ENCODE data around the gene TMEM108. TPM values are rescaled to one million over a fixed set of nuclear protein-coding genes. Genes with fewer than 3 reads are reported as not detected.
A peak's percentile ranks its signal among the peaks of the same experiment; 100 is the strongest.

Gene TMEM108
- total RNA-seq, 5 donors from 2014 or later (not counting 1 experiment from before 2014, with no cell fraction given) = 0.96 TPM; not detected in 4

- POLR2A ChIA-PET = no interaction called here
- Mint-ChIP-seq H3K9me3 (no peaks in the 10 kb centered on the region), H3K27me3 (peaks cover 0 to 7% of the 10 kb centered on the region in 2 donors), H3K4me1 (peaks cover 0 to 9% (median 0%) of the 10 kb centered on the region in 3 donors), H3K4me3 (no peak overlapping the region), H3K27ac (no peak overlapping the region), H3K36me3 (no peaks in the 10 kb centered on the region)
- H3K36me3 ChIP-seq (ENCODE audit: control insufficient read depth in 2 of 2, extremely low read depth in 1 of 2, insufficient read depth in 1 of 2, low read length in 1 of 2) = no peaks in the 10 kb centered on the region
- ATAC-seq (replicated peaks in 1 of 4) (no peak), DNase-seq (no peak)
- CTCF ChIA-PET = no interaction called here
- H3K4me3 ChIP-seq (ENCODE audit: control insufficient read depth in 1 of 2, extremely low read depth in 1 of 2, low read length in 1 of 2) = no peak overlapping the region
- H3K4me1 ChIP-seq (ENCODE audit: control insufficient read depth in 1 of 2, extremely low read depth in 1 of 2, insufficient read depth in 2 of 2, low read length in 2 of 2) = no peaks in the 10 kb centered on the region
- H3K27ac ChIP-seq (ENCODE audit: low read length) = no peak overlapping the region
- H3K27me3 ChIP-seq (replicated peaks in 1 of 2; ENCODE audit: control insufficient read depth in 2 of 2, extremely low read depth in 1 of 2, insufficient read depth in 2 of 2, low read length in 1 of 2) = no peaks in the 10 kb centered on the region
- H3K9me3 ChIP-seq = no peaks in the 10 kb centered on the region
Observed at GRCh38 chr3:133429063-133429462, 390.9 kb downstream of the TMEM108 start.

GRCh38 chr3:133439563-133439962 lies 401.4 kb downstream of the TMEM108 start:
- ChIA-PET POLR2A (no interaction called here), CTCF (no interaction called here)
- 100% methylated on average over 1 of the region's 2 CpGs for WGBS (ENCODE audit: insufficient coverage)
- peaks cover 2 to 20% of the 10 kb centered on the region in 2 experiments for H3K4me1 ChIP-seq (ENCODE audit: control insufficient read depth in 1 of 2, extremely low read depth in 1 of 2, insufficient read depth in 2 of 2, low read length in 2 of 2)
- H3K27me3 ChIP-seq (replicated peaks in 1 of 2; ENCODE audit: control insufficient read depth in 2 of 2, extremely low read depth in 1 of 2, insufficient read depth in 2 of 2, low read length in 1 of 2) = no peaks in the 10 kb centered on the region
- Mint-ChIP-seq H3K9me3 (peaks cover 4 to 8% (median 8%) of the 10 kb centered on the region in 3 donors), H3K4me3 (peak overlapping the region in 1 of 3 donors; percentile 25), H3K27me3 (no peaks in the 10 kb centered on the region), H3K36me3 (peaks cover 8% of the 10 kb centered on the region), H3K4me1 (peaks cover 18 to 33% (median 27%) of the 10 kb centered on the region in 3 donors), H3K27ac (peak overlapping the region in 1 of 2 donors; percentile 2)
- no peak overlapping the region for H3K27ac ChIP-seq (ENCODE audit: low read length)
- no peaks in the 10 kb centered on the region for H3K9me3 ChIP-seq
- ATAC-seq (replicated peaks in 1 of 4) (no peak), DNase-seq (no peak)
- no peaks in the 10 kb centered on the region for H3K36me3 ChIP-seq (ENCODE audit: control insufficient read depth in 2 of 2, extremely low read depth in 1 of 2, insufficient read depth in 1 of 2, low read length in 1 of 2)
- H3K4me3 ChIP-seq (ENCODE audit: control insufficient read depth in 1 of 2, extremely low read depth in 1 of 2, low read length in 1 of 2) = no peak overlapping the region

- no peak overlapping the region for H3K27ac Mint-ChIP-seq
- CTCF ChIA-PET = no interaction called here
- peaks cover 8% of the 10 kb centered on the region for H3K36me3 Mint-ChIP-seq
- no peaks in the 10 kb centered on the region for H3K27me3 Mint-ChIP-seq
- Histone ChIP-seq H3K4me1 (ENCODE audit: control insufficient read depth in 1 of 2, extremely low read depth in 1 of 2, insufficient read depth in 2 of 2, low read length in 2 of 2) (peaks cover 2 to 20% of the 10 kb centered on the region in 2 experiments), H3K36me3 (ENCODE audit: control insufficient read depth in 2 of 2, extremely low read depth in 1 of 2, insufficient read depth in 1 of 2, low read length in 1 of 2) (no peaks in the 10 kb centered on the region), H3K4me3 (ENCODE audit: control insufficient read depth in 1 of 2, extremely low read depth in 1 of 2, low read length in 1 of 2) (no peak overlapping the region), H3K27ac (ENCODE audit: low read length) (no peak overlapping the region), H3K27me3 (replicated peaks in 1 of 2; ENCODE audit: control insufficient read depth in 2 of 2, extremely low read depth in 1 of 2, insufficient read depth in 2 of 2, low read length in 1 of 2) (no peaks in the 10 kb centered on the region), H3K9me3 (no peaks in the 10 kb centered on the region)
- 86% methylated on average over 1 of the region's 2 CpGs for WGBS (ENCODE audit: insufficient coverage)
- H3K9me3 Mint-ChIP-seq = peaks cover 4 to 8% (median 8%) of the 10 kb centered on the region in 3 donors
- H3K4me1 Mint-ChIP-seq = peaks cover 23 to 33% (median 27%) of the 10 kb centered on the region in 3 donors
- POLR2A ChIA-PET = no interaction called here
- no peak for DNase-seq
- ATAC-seq (replicated peaks in 1 of 4) = no peak
- no peak overlapping the region for H3K4me3 Mint-ChIP-seq
Observed at GRCh38 chr3:133440652-133441051, 402.5 kb downstream of the TMEM108 start.

- Histone ChIP-seq H3K4me3 (ENCODE audit: control insufficient read depth in 1 of 2, extremely low read depth in 1 of 2, low read length in 1 of 2) (peak overlapping the region; percentile 32 to 49), H3K4me1 (ENCODE audit: control insufficient read depth in 1 of 2, extremely low read depth in 1 of 2, insufficient read depth in 2 of 2, low read length in 2 of 2) (peaks cover 2 to 20% of the 10 kb centered on the region in 2 experiments), H3K27me3 (replicated peaks in 1 of 2; ENCODE audit: control insufficient read depth in 2 of 2, extremely low read depth in 1 of 2, insufficient read depth in 2 of 2, low read length in 1 of 2) (no peaks in the 10 kb centered on the region), H3K36me3 (ENCODE audit: control insufficient read depth in 2 of 2, extremely low read depth in 1 of 2, insufficient read depth in 1 of 2, low read length in 1 of 2) (no peaks in the 10 kb centered on the region), H3K27ac (ENCODE audit: low read length) (peak overlapping the region; percentile 70), H3K9me3 (no peaks in the 10 kb centered on the region)
- H3K9me3 Mint-ChIP-seq = peaks cover 4 to 8% (median 8%) of the 10 kb centered on the region in 3 donors
- ChIA-PET CTCF (no interaction called here), POLR2A (interaction anchor here in 1 of 2 donors (0.6 to 1.3 kb wide), 2 partner anchors 10 to 11 kb away, joined by 4 read pairs; no protein-coding TSS in a partner anchor)
- peaks cover 8% of the 10 kb centered on the region for H3K36me3 Mint-ChIP-seq
- 45% methylated on average over 1 of the region's 3 CpGs for WGBS (ENCODE audit: insufficient coverage)
- H3K4me1 Mint-ChIP-seq = peaks cover 23 to 36% (median 27%) of the 10 kb centered on the region in 3 donors
- ATAC-seq (replicated peaks in 1 of 4) (peak; percentile 68 to 81 (median 81)), DNase-seq (peak in 5 of 35 experiments; percentile 9 to 37 (median 17))
- H3K27me3 Mint-ChIP-seq = no peaks in the 10 kb centered on the region
- peak overlapping the region; percentile 90 to 98 for H3K27ac Mint-ChIP-seq
- H3K4me3 Mint-ChIP-seq = peak overlapping the region; percentile 73 to 79 (median 75)
Observed at GRCh38 chr3:133441867-133442270, 403.7 kb downstream of the TMEM108 start.

- ChIA-PET POLR2A (interaction anchor here in 1 of 2 donors (1.3 kb wide), 1 partner anchor 10 kb away, joined by 4 read pairs; no protein-coding TSS in a partner anchor), CTCF (no interaction called here)
- ATAC-seq (replicated peaks in 1 of 4) (peak in 1 of 4 experiments; percentile 7), DNase-seq (no peak)
- H3K9me3 ChIP-seq = no peaks in the 10 kb centered on the region
- H3K9me3 Mint-ChIP-seq = peaks cover 4 to 8% (median 8%) of the 10 kb centered on the region in 3 donors
- H3K4me3 Mint-ChIP-seq = peak overlapping the region; percentile 73 to 79 (median 75)
- no peaks in the 10 kb centered on the region for H3K27me3 Mint-ChIP-seq
- H3K27me3 ChIP-seq (replicated peaks in 1 of 2; ENCODE audit: control insufficient read depth in 2 of 2, extremely low read depth in 1 of 2, insufficient read depth in 2 of 2, low read length in 1 of 2) = no peaks in the 10 kb centered on the region
- peaks cover 23 to 38% (median 27%) of the 10 kb centered on the region in 3 donors for H3K4me1 Mint-ChIP-seq
- no peaks in the 10 kb centered on the region for H3K36me3 ChIP-seq (ENCODE audit: control insufficient read depth in 2 of 2, extremely low read depth in 1 of 2, insufficient read depth in 1 of 2, low read length in 1 of 2)
- WGBS (ENCODE audit: insufficient coverage) = 0% methylated on average over 1 of the region's 1 CpG
- H3K36me3 Mint-ChIP-seq = peaks cover 8% of the 10 kb centered on the region
- peak overlapping the region; percentile 90 to 98 for H3K27ac Mint-ChIP-seq
- H3K4me1 ChIP-seq (ENCODE audit: control insufficient read depth in 1 of 2, extremely low read depth in 1 of 2, insufficient read depth in 2 of 2, low read length in 2 of 2) = peaks cover 2 to 20% of the 10 kb centered on the region in 2 experiments
- no peak overlapping the region for H3K27ac ChIP-seq (ENCODE audit: low read length)
- no peak overlapping the region for H3K4me3 ChIP-seq (ENCODE audit: control insufficient read depth in 1 of 2, extremely low read depth in 1 of 2, low read length in 1 of 2)
Observed at GRCh38 chr3:133442518-133442917, 404.3 kb downstream of the TMEM108 start.

GRCh38 chr3:133443649-133444422 lies 405.6 kb downstream of the TMEM108 start:
- ChIA-PET POLR2A (no interaction called here), CTCF (interaction anchor here in 1 of 2 donors (0.5 kb wide), 1 partner anchor 1037 kb away, joined by 3 read pairs; no protein-coding TSS in a partner anchor)
- DNase-seq = no peak
- Mint-ChIP-seq H3K9me3 (peaks cover 4 to 8% (median 8%) of the 10 kb centered on the region in 3 donors), H3K27ac (peak overlapping the region; percentile 72 to 78), H3K27me3 (no peaks in the 10 kb centered on the region), H3K4me3 (no peak overlapping the region), H3K36me3 (peaks cover 8% of the 10 kb centered on the region), H3K4me1 (peaks cover 30 to 45% (median 40%) of the 10 kb centered on the region in 3 donors)
- Histone ChIP-seq H3K4me1 (ENCODE audit: control insufficient read depth in 1 of 2, extremely low read depth in 1 of 2, insufficient read depth in 2 of 2, low read length in 2 of 2) (peaks cover 2 to 29% of the 10 kb centered on the region in 2 experiments), H3K27me3 (replicated peaks in 1 of 2; ENCODE audit: control insufficient read depth in 2 of 2, extremely low read depth in 1 of 2, insufficient read depth in 2 of 2, low read length in 1 of 2) (no peaks in the 10 kb centered on the region), H3K4me3 (ENCODE audit: control insufficient read depth in 1 of 2, extremely low read depth in 1 of 2, low read length in 1 of 2) (no peak overlapping the region), H3K27ac (ENCODE audit: low read length) (no peak overlapping the region), H3K9me3 (no peaks in the 10 kb centered on the region), H3K36me3 (ENCODE audit: control insufficient read depth in 2 of 2, extremely low read depth in 1 of 2, insufficient read depth in 1 of 2, low read length in 1 of 2) (no peaks in the 10 kb centered on the region)
- WGBS (ENCODE audit: insufficient coverage) = 0% methylated on average over 1 of the region's 5 CpGs
- peak in 1 of 4 experiments; percentile 37 for ATAC-seq (replicated peaks in 1 of 4)
